Adrenal gland (tissue), 12 donors: Measurements from ENCODE around the gene COX14. TPM values are rescaled to one million over a fixed set of nuclear protein-coding genes. Genes with fewer than 3 reads are reported as not detected.

Experiments
- DNase-seq, 7 donors: peaks; one replicate each; pipeline ENCODE4 v3.0.0-alpha.2; 2019 to 2020
- H3K27ac ChIP-seq, 5 donors: fragments of 200-600 bp; sonication (generic) in 4 of 5; 1 replicate in 3 of 5; 2 replicates in 2 of 5; pipeline versions ENCODE4 v1.5.1 to v1.8.0; 2016 to 2020; ENCODE audit warnings: mild to moderate bottlenecking in 1 of 5
- H3K27me3 ChIP-seq: fragments of 200-600 bp; 2 replicates; pipeline ENCODE4 v1.8.0; 2021
- H3K36me3 ChIP-seq, 2 donors: fragments of 200-600 bp; replicated peaks in 1 of 2; 1 replicate in 1 of 2; 2 replicates in 1 of 2; pipeline versions ENCODE4 v1.5.1 to v1.8.0; 2018 to 2022
- H3K4me1 ChIP-seq, 2 donors: fragments of 200-600 bp; replicated peaks in 1 of 2; 1 replicate in 1 of 2; 2 replicates in 1 of 2; pipeline versions ENCODE4 v1.5.1 to v1.8.0; 2018 to 2021
- H3K4me3 ChIP-seq, 4 donors: fragments of 200-600 bp; sonication (generic) in 3 of 4; one replicate each; pipeline ENCODE4 v1.5.1; 2016 to 2018
- H3K9me3 ChIP-seq, 3 donors: fragments of 200-600 bp; sonication (generic) in 1 of 3; replicated peaks in 1 of 3; 1 replicate in 2 of 3; 2 replicates in 1 of 3; pipeline versions ENCODE4 v1.5.1 to v1.8.0; 2016 to 2021
- POLR2A ChIP-seq, 2 donors: fragments of 450-650 bp; IDR thresholded peaks; one replicate each; pipeline ENCODE4 v1.6.1; 2017; ENCODE audit warnings: antibody characterized with exemption in 2 of 2, mild to moderate bottlenecking in 2 of 2, moderate library complexity in 1 of 2
- WGBS, 4 donors: extraction: QIAGEN DNeasy Blood & Tissue Kit in 2 of 4; methylation state at CpG; one replicate each; pipeline versions ENCODE4 v1.1.5 to v1.1.7; 2013 to 2017; 5-methylcytosine and 5-hydroxymethylcytosine counted together
- intact Hi-C, 2 donors: fragments of 100-400 bp; cut with DNase I; formaldehyde crosslinking; loops; one replicate each; pipeline versions ENCODE4 v1.14.1 to v1.15.0; 2022 to 2023
- polyA plus RNA-seq, 3 donors: library from polyadenylated mRNA; stranded (reverse); fragments of 200-250 nt in 2 of 3; fragments of 350-450 nt in 1 of 3; fragmentation: Illumina TruSeq in 1 of 3; extraction: RNeasy Lipid Tissue Mini Kit (QIAGEN cat#74804) in 1 of 3; gene quantifications; one replicate each; pipeline ENCODE4 v1.2.3, GENCODE V29; 2013 to 2014
- total RNA-seq, 9 donors: library from RNA; depleted of rRNA in 4 of 9; stranded (reverse); fragments of >200 nt in 4 of 9; fragments of 120-200 nt in 1 of 9; fragmentation: NEBNext Ultra II Directional in 1 of 9; extraction: Animal tissue kit (Norgen Biotek cat#: 25700) in 1 of 9; gene quantifications; one replicate each; pipeline versions ENCODE4 v1.1.0 to v1.2.4, GENCODE V29; 2013 to 2023
- TF ChIP-seq, protein P1 (sequence below), 6 experiments: fragments of 450-650 bp in 4 of 6; fragments of 200-600 bp in 2 of 6; sonication (generic) in 1 of 6; IDR thresholded peaks; 1 replicate in 5 of 6; 2 replicates in 1 of 6; pipeline versions ENCODE4 v1.5.1 to v1.8.0; 2016 to 2021; ENCODE audit warnings: antibody characterized with exemption in 6 of 6, mild to moderate bottlenecking in 2 of 6, moderate library complexity in 1 of 6
- donor health status: healthy with polysubstance abuse.
- donor health status: Bipolar disorder and iron deficiency.
- donor health status: DM: yes; HTN: yes; CAD: no.
- donor health status: DM: no; HTN: no; CAD: no.
- donor health status: DM: no; HTN: no; CAD: no.
- donor health status: DM: yes; HTN: yes; CAD: no.

The COX14 gene
- total and polyA plus RNA-seq, 12 donors = 61.2 to 150 (median 93.9) TPM

DNA sequence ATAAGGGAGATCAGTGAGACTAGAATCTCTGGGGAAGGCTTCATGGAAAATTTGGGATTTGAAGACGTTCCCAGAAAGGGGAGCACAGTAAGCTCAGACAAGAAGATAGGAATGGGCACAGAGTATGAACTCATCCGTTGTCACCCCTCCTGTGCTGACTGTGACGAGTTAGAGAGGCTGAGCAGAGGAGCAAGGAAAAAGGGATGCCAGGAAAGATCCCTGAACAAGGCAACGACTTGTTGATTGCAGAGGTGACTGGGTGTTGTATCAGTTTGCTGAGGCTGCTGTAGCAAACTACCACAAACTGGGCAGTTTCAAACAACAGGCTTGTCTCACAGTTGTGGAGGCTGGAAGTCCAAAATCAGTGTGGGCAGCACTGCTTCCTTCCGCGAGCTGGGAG is 14.1 kb upstream of the COX14 start:
- Histone ChIP-seq H3K27ac (no peak overlapping the region), H3K9me3 (no peaks in the 10 kb centered on the region), H3K4me1 (peaks cover 0 to 14% of the 10 kb centered on the region in 2 donors), H3K27me3 (no peaks in the 10 kb centered on the region), H3K36me3 (peaks cover 0 to 72% of the 10 kb centered on the region in 2 donors), H3K4me3 (no peak overlapping the region)
- intact Hi-C loops = no loop called here
- DNase-seq = no peak
- WGBS, 4 donors = 82 to 88% (median 86%) methylated on average over 6 of the region's 6 CpGs
- TF ChIP-seq, protein P1, sequence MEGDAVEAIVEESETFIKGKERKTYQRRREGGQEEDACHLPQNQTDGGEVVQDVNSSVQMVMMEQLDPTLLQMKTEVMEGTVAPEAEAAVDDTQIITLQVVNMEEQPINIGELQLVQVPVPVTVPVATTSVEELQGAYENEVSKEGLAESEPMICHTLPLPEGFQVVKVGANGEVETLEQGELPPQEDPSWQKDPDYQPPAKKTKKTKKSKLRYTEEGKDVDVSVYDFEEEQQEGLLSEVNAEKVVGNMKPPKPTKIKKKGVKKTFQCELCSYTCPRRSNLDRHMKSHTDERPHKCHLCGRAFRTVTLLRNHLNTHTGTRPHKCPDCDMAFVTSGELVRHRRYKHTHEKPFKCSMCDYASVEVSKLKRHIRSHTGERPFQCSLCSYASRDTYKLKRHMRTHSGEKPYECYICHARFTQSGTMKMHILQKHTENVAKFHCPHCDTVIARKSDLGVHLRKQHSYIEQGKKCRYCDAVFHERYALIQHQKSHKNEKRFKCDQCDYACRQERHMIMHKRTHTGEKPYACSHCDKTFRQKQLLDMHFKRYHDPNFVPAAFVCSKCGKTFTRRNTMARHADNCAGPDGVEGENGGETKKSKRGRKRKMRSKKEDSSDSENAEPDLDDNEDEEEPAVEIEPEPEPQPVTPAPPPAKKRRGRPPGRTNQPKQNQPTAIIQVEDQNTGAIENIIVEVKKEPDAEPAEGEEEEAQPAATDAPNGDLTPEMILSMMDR (IDR thresholded peaks at IDR 0.05) = no peak
- no peak for TF ChIP-seq POLR2A (IDR thresholded peaks at IDR 0.05)

DNA sequence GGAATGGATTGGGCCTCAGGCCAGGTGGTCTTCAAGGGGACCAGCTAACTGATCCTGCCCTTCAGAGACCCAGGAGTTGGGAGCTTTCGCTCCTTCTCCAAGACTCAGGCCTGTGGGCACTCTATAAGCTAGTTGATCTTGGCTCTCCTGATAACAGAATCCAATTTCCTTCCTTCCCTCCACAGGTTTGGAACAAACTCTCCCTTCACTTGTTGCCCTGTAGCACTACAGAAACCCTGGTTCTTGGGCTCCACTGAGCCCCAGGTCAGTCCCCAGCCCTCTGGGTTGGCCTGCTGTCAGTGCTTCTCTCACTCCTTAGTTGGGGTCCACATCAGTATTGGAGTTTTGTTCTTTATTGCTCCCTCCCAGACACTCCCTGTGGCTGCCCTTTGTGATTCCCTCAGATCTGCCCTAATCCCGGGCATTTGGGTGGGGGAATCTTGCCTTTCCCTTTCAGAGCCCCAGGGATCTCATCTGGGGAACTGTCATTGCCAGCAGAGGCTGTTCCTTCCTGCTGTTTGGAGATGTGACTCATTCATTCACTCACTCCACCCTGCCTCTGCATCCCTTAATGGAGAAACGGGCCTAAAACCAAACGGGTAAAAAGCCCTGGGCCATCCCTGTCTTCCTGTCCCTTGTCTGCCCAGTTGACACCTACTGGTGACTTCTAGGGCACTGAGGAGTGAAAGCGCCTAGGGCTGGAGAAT is 12.6 kb upstream of the COX14 start:
- no peak overlapping the region for H3K27ac ChIP-seq
- no peak for DNase-seq
- TF ChIP-seq, protein P1 (IDR thresholded peaks at IDR 0.05) = no peak
- TF ChIP-seq POLR2A (IDR thresholded peaks at IDR 0.05) = no peak
- H3K4me3 ChIP-seq = no peak overlapping the region
- no peaks in the 10 kb centered on the region for H3K27me3 ChIP-seq
- WGBS, 4 donors = 71 to 95% (median 75%) methylated on average over 2 to 5 of the region's 5 CpGs
- no peaks in the 10 kb centered on the region for H3K9me3 ChIP-seq
- H3K36me3 ChIP-seq = peaks cover 0 to 56% of the 10 kb centered on the region in 2 donors
- intact Hi-C loops = no loop called here
- H3K4me1 ChIP-seq = peaks cover 8 to 26% of the 10 kb centered on the region in 2 donors

DNA sequence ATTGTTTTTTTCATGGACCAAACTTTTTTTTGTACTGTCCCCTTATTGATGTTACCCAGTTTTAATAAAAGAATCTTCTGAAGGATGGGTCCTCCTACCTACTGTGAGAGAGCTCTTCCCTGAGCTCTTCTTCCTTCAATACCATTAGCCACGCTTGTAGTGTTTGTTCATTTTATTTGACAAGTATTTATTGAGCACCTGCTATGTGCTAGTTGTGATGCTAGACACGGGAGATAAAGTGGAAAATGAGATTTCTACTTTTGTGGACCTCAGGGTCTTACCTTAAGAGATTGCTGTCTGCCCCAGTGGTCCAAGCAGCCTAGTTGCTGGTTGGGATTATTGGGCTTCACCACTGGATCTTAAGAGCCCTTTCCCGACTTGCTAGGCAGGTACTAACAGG is 11.5 kb upstream of the COX14 start:
- no peaks in the 10 kb centered on the region for H3K9me3 ChIP-seq
- no peak for DNase-seq
- H3K27ac ChIP-seq = no peak overlapping the region
- intact Hi-C loops = no loop called here
- 90 to 93% (median 91%) methylated on average over 3 of the region's 3 CpGs for WGBS, 4 donors
- TF ChIP-seq, protein P1 (IDR thresholded peaks at IDR 0.05) = no peak
- TF ChIP-seq POLR2A (IDR thresholded peaks at IDR 0.05) = no peak
- H3K4me3 ChIP-seq = no peak overlapping the region
- H3K4me1 ChIP-seq = peaks cover 8 to 26% of the 10 kb centered on the region in 2 donors
- H3K27me3 ChIP-seq = no peaks in the 10 kb centered on the region
- H3K36me3 ChIP-seq = peaks cover 0 to 45% of the 10 kb centered on the region in 2 donors

DNA sequence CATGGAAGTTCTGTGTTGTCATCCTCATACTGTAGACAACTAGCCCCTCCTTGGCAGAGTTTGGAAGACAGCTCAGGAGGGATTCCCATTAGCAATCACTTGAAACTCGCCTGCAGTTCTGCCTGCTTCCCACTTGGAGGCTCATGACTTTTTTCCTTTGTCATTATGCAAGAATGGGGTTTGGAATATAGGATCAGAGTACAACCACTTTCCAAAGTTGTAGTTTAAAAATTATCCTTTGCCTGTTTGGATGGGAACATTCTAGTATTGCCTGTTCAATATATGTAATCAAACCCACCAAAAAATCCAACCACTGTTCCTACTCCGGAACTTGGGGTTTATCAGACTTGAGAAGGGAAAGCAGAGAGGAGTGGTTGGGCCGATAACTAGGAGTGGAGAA is 10.4 kb upstream of the COX14 start:
- Histone ChIP-seq H3K4me3 (no peak overlapping the region), H3K36me3 (peaks cover 0 to 34% of the 10 kb centered on the region in 2 donors), H3K4me1 (peaks cover 8 to 26% of the 10 kb centered on the region in 2 donors), H3K27ac (peak overlapping the region in 2 of 5 donors; percentile 42 to 53), H3K9me3 (no peaks in the 10 kb centered on the region), H3K27me3 (no peaks in the 10 kb centered on the region)
- TF ChIP-seq POLR2A (IDR thresholded peaks at IDR 0.05) = no peak
- TF ChIP-seq, protein P1 (IDR thresholded peaks at IDR 0.05) = peak; percentile 40 to 65 (median 52)
- DNase-seq = peak in 2 of 7 donors; percentile 35 to 50
- WGBS, 4 donors = 37 to 47% (median 39%) methylated on average over 3 of the region's 3 CpGs
- intact Hi-C loops = no loop called here
